GM21390 (cell line): Measurements from ENCODE around the gene THAP4.
"Not testable (repeated sequence)": the region's sequence is repeated elsewhere in the genome, so short reads cannot be mapped to it uniquely, and the experiment has no call there.

Experiments used
- ATAC-seq: cut with Tn5 transposase; IDR thresholded peaks from one replicate; pipeline ENCODE4 v1.9.1; 2021; ENCODE audit not compliant: unreplicated experiment

THAP4 gene

GRCh38 chr2:241665731-241666440 lies 28.9 kb upstream of the THAP4 start:
- ATAC-seq, result no peak

GRCh38 chr2:241662731-241663130 lies 25.8 kb upstream of the THAP4 start:
- ATAC-seq, result not testable (repeated sequence)

GRCh38 chr2:241660593-241661213 lies 23.7 kb upstream of the THAP4 start:
- no peak for ATAC-seq

- no peak for ATAC-seq
These were observed 22.3 kb upstream of the THAP4 start for GRCh38 chr2:241659150-241659739.

- no peak for ATAC-seq
These were observed 21.3 kb upstream of the THAP4 start for GRCh38 chr2:241658296-241658695.

- no peak for ATAC-seq
These were observed 20.9 kb upstream of the THAP4 start for GRCh38 chr2:241657786-241658254.

- ATAC-seq, result no peak
These were observed 19.3 kb upstream of the THAP4 start for GRCh38 chr2:241656190-241656741.

- ATAC-seq, result no peak
These were observed 18.7 kb upstream of the THAP4 start for GRCh38 chr2:241655516-241656189.

- no peak for ATAC-seq
These were observed 17.6 kb upstream of the THAP4 start for GRCh38 chr2:241654551-241654950.

GRCh38 chr2:241653210-241653750 lies 16.3 kb upstream of the THAP4 start:
- ATAC-seq, result no peak

GRCh38 chr2:241652722-241653121 lies 15.8 kb upstream of the THAP4 start:
- ATAC-seq, result no peak

GRCh38 chr2:241652142-241652541 lies 15.2 kb upstream of the THAP4 start:
- ATAC-seq, result no peak

- ATAC-seq, result no peak
These were observed 13.0 kb upstream of the THAP4 start for GRCh38 chr2:241649927-241650326.

- ATAC-seq, result no peak
These were observed 12.4 kb upstream of the THAP4 start for GRCh38 chr2:241649404-241649803.

- ATAC-seq, result no peak
These were observed 11.5 kb upstream of the THAP4 start for GRCh38 chr2:241648453-241648852.

GRCh38 chr2:241645915-241646645 lies 9.1 kb upstream of the THAP4 start:
- no peak for ATAC-seq

GRCh38 chr2:241645056-241645914 lies 8.3 kb upstream of the THAP4 start:
- no peak for ATAC-seq

- ATAC-seq, result no peak
These were observed 4.7 kb upstream of the THAP4 start for GRCh38 chr2:241641631-241642030.

- no peak for ATAC-seq
These were observed 3.3 kb upstream of the THAP4 start for GRCh38 chr2:241640165-241640795.
